HL-60 (cell line): ENCODE results near the gene GTPBP3.
"Not testable (repeated sequence)": the region's sequence is repeated elsewhere in the genome, so short reads cannot be mapped to it uniquely, and the experiment has no call there.

ENCODE experiments used
- DNase-seq, 2 experiments: peaks; one replicate each; pipeline ENCODE4 v3.0.0-alpha.2; 2010 to 2020; ENCODE audit warnings: low read depth in 1 of 2, low spot score in 1 of 2
- H3K27ac ChIP-seq: fragments of 250-450 bp; sonication (Bioruptor Pico); replicated peaks from 2 replicates; pipeline ENCODE4 v1.5.1; 2020; ENCODE audit warnings: mild to moderate bottlenecking, moderate library complexity
- H3K27me3 ChIP-seq: fragments of 250-450 bp; sonication (Bioruptor Pico); 2 replicates; pipeline ENCODE4 v1.5.1; 2021; ENCODE audit warnings: mild to moderate bottlenecking, moderate library complexity; ENCODE audit not compliant: insufficient read depth, poor library complexity, severe bottlenecking
- H3K4me3 ChIP-seq: replicated peaks from 2 replicates; pipeline ENCODE4 v1.5.1; 2011; ENCODE audit warnings: mild to moderate bottlenecking, control low read depth, low read length; ENCODE audit not compliant: insufficient read depth
- GABPA ChIP-seq: IDR thresholded peaks from 2 replicates; pipeline ENCODE4 v1.6.1; 2012; ENCODE audit warnings: low read depth
- POLR2AphosphoS5 ChIP-seq: IDR thresholded peaks from 2 replicates; pipeline ENCODE4 v1.6.1; 2012; ENCODE audit warnings: low read depth
- SPI1 ChIP-seq: IDR thresholded peaks from 2 replicates; pipeline ENCODE4 v1.6.1; 2012; ENCODE audit warnings: low read depth, mild to moderate bottlenecking, borderline replicate concordance
- TF ChIP-seq, protein P1 (sequence below): IDR thresholded peaks from 2 replicates; pipeline ENCODE4 v1.6.1; 2012; ENCODE audit warnings: low read depth; ENCODE audit not compliant: insufficient replicate concordance
- TF ChIP-seq, protein P2 (sequence below): IDR thresholded peaks from one replicate; pipeline ENCODE4 v1.5.1; 2011; ENCODE audit warnings: low read length, control low read depth, inconsistent platforms; ENCODE audit not compliant: insufficient read depth

GTPBP3 gene

GRCh38 chr19:17358395-17358794 lies 21.0 kb downstream of the GTPBP3 start:
- no peak for TF ChIP-seq GABPA
- no peak for TF ChIP-seq SPI1
- TF ChIP-seq, protein P1, sequence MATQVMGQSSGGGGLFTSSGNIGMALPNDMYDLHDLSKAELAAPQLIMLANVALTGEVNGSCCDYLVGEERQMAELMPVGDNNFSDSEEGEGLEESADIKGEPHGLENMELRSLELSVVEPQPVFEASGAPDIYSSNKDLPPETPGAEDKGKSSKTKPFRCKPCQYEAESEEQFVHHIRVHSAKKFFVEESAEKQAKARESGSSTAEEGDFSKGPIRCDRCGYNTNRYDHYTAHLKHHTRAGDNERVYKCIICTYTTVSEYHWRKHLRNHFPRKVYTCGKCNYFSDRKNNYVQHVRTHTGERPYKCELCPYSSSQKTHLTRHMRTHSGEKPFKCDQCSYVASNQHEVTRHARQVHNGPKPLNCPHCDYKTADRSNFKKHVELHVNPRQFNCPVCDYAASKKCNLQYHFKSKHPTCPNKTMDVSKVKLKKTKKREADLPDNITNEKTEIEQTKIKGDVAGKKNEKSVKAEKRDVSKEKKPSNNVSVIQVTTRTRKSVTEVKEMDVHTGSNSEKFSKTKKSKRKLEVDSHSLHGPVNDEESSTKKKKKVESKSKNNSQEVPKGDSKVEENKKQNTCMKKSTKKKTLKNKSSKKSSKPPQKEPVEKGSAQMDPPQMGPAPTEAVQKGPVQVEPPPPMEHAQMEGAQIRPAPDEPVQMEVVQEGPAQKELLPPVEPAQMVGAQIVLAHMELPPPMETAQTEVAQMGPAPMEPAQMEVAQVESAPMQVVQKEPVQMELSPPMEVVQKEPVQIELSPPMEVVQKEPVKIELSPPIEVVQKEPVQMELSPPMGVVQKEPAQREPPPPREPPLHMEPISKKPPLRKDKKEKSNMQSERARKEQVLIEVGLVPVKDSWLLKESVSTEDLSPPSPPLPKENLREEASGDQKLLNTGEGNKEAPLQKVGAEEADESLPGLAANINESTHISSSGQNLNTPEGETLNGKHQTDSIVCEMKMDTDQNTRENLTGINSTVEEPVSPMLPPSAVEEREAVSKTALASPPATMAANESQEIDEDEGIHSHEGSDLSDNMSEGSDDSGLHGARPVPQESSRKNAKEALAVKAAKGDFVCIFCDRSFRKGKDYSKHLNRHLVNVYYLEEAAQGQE, result no peak
- TF ChIP-seq, protein P2, sequence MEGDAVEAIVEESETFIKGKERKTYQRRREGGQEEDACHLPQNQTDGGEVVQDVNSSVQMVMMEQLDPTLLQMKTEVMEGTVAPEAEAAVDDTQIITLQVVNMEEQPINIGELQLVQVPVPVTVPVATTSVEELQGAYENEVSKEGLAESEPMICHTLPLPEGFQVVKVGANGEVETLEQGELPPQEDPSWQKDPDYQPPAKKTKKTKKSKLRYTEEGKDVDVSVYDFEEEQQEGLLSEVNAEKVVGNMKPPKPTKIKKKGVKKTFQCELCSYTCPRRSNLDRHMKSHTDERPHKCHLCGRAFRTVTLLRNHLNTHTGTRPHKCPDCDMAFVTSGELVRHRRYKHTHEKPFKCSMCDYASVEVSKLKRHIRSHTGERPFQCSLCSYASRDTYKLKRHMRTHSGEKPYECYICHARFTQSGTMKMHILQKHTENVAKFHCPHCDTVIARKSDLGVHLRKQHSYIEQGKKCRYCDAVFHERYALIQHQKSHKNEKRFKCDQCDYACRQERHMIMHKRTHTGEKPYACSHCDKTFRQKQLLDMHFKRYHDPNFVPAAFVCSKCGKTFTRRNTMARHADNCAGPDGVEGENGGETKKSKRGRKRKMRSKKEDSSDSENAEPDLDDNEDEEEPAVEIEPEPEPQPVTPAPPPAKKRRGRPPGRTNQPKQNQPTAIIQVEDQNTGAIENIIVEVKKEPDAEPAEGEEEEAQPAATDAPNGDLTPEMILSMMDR, result no peak
- no peak for TF ChIP-seq POLR2AphosphoS5
- no peaks in the 10 kb centered on the region for H3K27me3 ChIP-seq
- H3K27ac ChIP-seq, result no peak overlapping the region
- DNase-seq, result no peak
- no peak overlapping the region for H3K4me3 ChIP-seq

DNA sequence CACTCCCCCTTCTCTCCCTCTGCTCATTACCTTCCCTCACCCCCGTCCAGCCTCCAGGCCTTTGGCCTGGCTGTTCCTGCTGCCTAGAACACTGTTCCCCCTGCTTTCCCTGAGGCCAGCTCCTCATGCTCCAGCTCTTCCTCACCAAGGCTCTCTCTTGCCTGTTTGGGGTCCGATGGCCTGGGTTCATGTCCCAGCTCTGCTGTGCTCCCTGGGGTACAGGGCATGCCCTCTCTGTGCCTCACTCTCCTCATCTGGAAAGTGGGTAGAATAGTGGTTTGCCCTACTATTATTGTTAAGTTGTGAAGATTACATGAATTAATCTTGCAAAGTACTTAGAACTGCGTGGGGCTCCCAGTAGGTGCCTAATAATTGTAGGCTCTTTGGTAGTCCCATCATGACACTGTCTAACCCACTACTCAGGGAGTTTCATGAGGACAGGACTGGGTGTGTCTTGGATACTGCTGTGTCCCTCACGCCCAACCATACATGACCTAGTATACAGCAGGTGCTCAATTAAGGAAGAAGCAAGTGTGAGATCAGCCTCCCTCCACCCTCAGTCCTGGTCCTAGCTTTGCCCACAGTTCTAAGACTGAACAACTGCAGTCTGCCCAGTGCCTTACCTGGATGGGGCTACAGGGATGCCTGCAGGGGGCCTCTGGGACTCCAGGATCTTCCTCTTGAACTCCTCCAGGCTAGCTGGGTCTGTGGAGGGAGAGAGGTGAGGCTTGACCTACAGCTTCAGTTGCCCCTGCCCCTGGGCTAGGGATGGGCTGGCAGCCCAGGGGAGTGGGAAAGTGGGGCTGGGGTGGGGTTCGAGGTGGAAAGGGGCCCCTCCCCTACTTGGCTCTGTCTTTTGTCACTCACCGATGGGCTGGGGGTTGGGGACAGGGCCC lies 22.8 kb downstream of the GTPBP3 start:
- Histone ChIP-seq H3K4me3 (no peak overlapping the region), H3K27me3 (no peaks in the 10 kb centered on the region), H3K27ac (no peak overlapping the region)
- TF ChIP-seq, protein P1, result no peak
- TF ChIP-seq, protein P2, result no peak
- TF ChIP-seq POLR2AphosphoS5 (no peak), SPI1 (no peak), GABPA (no peak)
- no peak for DNase-seq

DNA sequence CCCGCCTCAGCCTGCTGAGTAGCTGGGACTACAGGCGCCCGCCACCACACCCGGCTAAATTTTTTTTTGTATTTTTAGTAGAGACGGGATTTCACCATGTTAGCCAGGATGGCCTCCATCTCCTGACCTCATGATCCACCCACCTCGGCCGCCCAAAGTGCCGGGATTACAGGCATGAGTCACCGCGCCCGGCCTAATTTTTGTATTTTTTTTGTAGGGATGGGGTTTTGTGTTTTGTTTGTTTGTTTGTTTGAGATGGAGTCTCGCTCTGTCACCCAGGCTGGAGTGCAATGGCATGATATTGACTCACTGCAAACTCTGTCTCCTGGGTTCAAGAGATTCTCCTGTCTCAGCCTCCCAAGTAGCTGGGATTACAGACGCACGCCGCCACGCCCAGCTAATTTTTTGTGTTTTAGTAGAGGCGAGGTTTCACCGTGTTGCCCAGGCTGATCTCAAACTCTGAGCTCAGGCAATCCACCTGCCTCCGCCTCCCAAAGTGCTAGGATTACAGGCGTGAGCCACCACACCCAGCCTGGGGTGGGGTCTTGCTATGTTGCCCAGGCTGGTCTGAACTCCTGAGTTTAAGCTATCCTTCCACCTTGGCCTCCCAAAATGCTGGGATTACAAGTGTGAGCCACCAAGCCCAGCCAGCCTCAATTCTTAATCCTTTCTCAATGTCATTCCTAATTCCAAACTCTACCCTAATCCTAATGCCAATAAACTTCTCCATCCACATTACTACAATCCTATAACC lies 26.7 kb downstream of the GTPBP3 start:
- not testable (repeated sequence) for H3K27me3 ChIP-seq, H3K4me3 ChIP-seq

DNA sequence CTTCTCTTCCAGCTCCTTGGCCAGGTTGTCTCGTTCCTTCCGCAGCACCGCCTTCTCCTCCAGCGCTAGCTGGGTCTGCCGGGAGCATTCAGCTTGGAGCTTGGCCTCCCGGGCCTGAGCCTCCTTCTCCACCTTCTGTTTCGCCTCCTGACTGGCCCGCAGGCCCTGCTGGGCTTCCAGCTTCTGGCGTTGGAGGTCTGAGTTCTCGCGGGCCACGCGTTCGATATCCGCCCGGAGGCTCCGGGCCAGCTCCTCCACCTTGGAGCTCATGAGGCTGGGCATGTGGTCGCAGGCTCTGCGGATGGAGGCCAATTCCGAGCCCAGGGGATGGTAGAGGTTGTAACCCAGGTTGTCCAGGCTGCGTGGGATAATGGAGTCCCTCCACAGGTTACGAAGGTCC lies 28.0 kb downstream of the GTPBP3 start:
- DNase-seq, result no peak
- Histone ChIP-seq H3K27me3 (no peaks in the 10 kb centered on the region), H3K4me3 (no peak overlapping the region), H3K27ac (no peak overlapping the region)
- TF ChIP-seq SPI1 (no peak), POLR2AphosphoS5 (no peak), GABPA (no peak)
- TF ChIP-seq, protein P1, result no peak
- TF ChIP-seq, protein P2, result no peak

More for the DNA sequence above, 26.7 kb downstream of the GTPBP3 start:
- H3K27ac ChIP-seq, DNase-seq: not testable (repeated sequence)
